C4-2B (cell line): ENCODE measurements around the gene TMEM25.
"Not testable (repeated sequence)": the region's sequence is repeated elsewhere in the genome, so short reads cannot be mapped to it uniquely, and the experiment has no call there.

Experiments used
- H3K27ac ChIP-seq: fragments of 450-650 bp; 2 replicates; pipeline ENCODE4 v1.5.1; 2017
- CTCF ChIP-seq: fragments of 450-650 bp; conservative IDR thresholded peaks from 2 replicates; pipeline ENCODE4 v1.5.1; 2017; ENCODE audit warnings: mild to moderate bottlenecking
- ZFX ChIP-seq: fragments of 450-650 bp; IDR thresholded peaks from 2 replicates; pipeline ENCODE4 v1.6.1; 2017

Gene TMEM25

GRCh38 chr11:118569670-118570069 lies 38.7 kb downstream of the TMEM25 start:
- no peak for TF ChIP-seq ZFX
- TF ChIP-seq CTCF = no peak
- H3K27ac ChIP-seq = no peak overlapping the region

- TF ChIP-seq CTCF = no peak
- no peak for TF ChIP-seq ZFX
- H3K27ac ChIP-seq = no peak overlapping the region
Measured at GRCh38 chr11:118570787-118571186, 39.8 kb downstream of the TMEM25 start.

GRCh38 chr11:118571701-118572060 lies 40.7 kb downstream of the TMEM25 start:
- peak overlapping the region; percentile 96 for H3K27ac ChIP-seq

GRCh38 chr11:118572061-118572980 lies 41.3 kb downstream of the TMEM25 start, which contains the start of gene ARCN1:
Gene ARCN1 (plus strand): TSS chr11:118572409. CDS start chr11:118572548, 139 bp downstream.
- peak within 1 kb of the TSS; percentile 96 for H3K27ac ChIP-seq
- TF ChIP-seq ZFX (peak; percentile 54), CTCF (no peak)

- peak overlapping the region; percentile 96 for H3K27ac ChIP-seq
- TF ChIP-seq ZFX (no peak; the same call in 1 of the 2 replicates), CTCF (no peak)
Measured at GRCh38 chr11:118572981-118573550, 42.1 kb downstream of the TMEM25 start.

GRCh38 chr11:118574636-118575035 lies 43.6 kb downstream of the TMEM25 start:
- no peak overlapping the region for H3K27ac ChIP-seq
- TF ChIP-seq ZFX (no peak), CTCF (no peak)

GRCh38 chr11:118577995-118578394 lies 47.0 kb downstream of the TMEM25 start:
- H3K27ac ChIP-seq = not testable (repeated sequence)

GRCh38 chr11:118581057-118581456 lies 50.1 kb downstream of the TMEM25 start:
- TF ChIP-seq CTCF (no peak), ZFX (no peak)
- H3K27ac ChIP-seq = no peak overlapping the region
